Tibial artery (tissue), 4 donors: Measurements from ENCODE around the gene IL22RA2.

Source experiments
- DNase-seq, 2 donors: peaks; one replicate each; pipeline ENCODE4 v3.0.0-alpha.2; 2019
- H3K27ac ChIP-seq, 2 donors: fragments of 200-600 bp; sonication (generic) in 1 of 2; 1 replicate in 1 of 2; 2 replicates in 1 of 2; pipeline ENCODE4 v1.5.1; 2018 to 2019; ENCODE audit warnings: mild to moderate bottlenecking in 1 of 2
- H3K27me3 ChIP-seq, 2 donors: fragments of 200-600 bp; sonication (generic) in 1 of 2; one replicate each; pipeline versions ENCODE4 v1.5.1 to v1.6.0; 2016 to 2019
- H3K36me3 ChIP-seq, 3 donors: fragments of 200-600 bp; sonication (generic) in 2 of 3; one replicate each; pipeline ENCODE4 v1.5.1; 2016 to 2019; ENCODE audit warnings: mild to moderate bottlenecking in 2 of 3
- H3K4me1 ChIP-seq, 4 donors: fragments of 200-600 bp; sonication (generic) in 2 of 4; 1 replicate in 3 of 4; 2 replicates in 1 of 4; pipeline ENCODE4 v1.5.1; 2016 to 2019
- H3K4me3 ChIP-seq, 2 donors: fragments of 200-600 bp; sonication (generic) in 1 of 2; 1 replicate in 1 of 2; 2 replicates in 1 of 2; pipeline ENCODE4 v1.5.1; 2018 to 2019; ENCODE audit warnings: mild to moderate bottlenecking in 2 of 2
- H3K9me3 ChIP-seq, 3 donors: fragments of 200-600 bp; sonication (generic) in 1 of 3; one replicate each; pipeline ENCODE4 v1.5.1; 2016 to 2019
- CTCF ChIP-seq, 2 experiments: fragments of 200-600 bp in 1 of 2; fragments of 450-650 bp in 1 of 2; IDR thresholded peaks; one replicate each; pipeline ENCODE4 v1.5.1; 2017 to 2019; ENCODE audit warnings: antibody characterized with exemption in 2 of 2, mild to moderate bottlenecking in 1 of 2, moderate library complexity in 1 of 2
- intact Hi-C: fragments of 100-400 bp; cut with DNase I; formaldehyde crosslinking; loops from one replicate; pipeline ENCODE4 v1.15.0; 2023; ENCODE audit warnings: low total_unique reads

Gene IL22RA2

DNA sequence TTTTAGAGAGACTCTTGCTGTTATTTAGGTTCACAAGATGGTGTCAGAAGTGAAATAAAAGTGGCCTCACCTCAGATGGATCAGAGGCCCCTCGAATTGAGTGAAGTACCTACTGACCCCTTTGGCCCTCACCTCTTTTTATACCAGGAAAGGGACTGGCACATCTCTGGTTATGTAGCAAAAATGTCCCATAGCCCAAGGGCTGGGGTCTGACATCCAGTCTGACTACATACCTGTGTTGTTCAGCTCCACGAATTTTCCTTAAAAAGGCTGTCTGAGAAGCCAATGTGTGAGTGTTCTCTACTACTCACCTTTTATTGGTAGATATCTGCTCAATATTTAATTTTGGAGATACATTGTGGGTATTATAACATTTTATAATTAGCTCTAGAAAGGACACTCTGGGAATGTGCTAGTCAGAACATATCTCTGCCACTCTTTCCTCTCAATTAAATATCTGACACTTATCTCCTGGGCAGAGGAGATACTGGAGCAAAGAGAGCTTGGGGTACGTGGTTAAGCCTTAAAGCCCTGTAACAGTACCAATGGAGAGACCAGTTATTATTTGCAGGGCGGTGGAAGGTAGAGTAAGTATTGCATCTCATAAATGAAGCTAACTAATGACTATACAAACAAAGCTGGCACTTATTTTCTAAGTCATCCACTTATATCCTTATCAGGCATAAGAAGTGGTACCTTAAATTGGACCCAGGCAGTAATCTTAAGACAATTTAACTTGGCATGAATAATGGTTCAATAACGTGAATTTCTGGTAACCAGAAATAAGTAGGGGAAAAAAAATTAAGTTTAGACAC, 20.0 kb upstream of the IL22RA2 start:
- TF ChIP-seq CTCF (IDR thresholded peaks at IDR 0.05), result no peak
- Histone ChIP-seq H3K36me3 (peaks cover 10 to 15% (median 14%) of the 10 kb centered on the region in 3 donors), H3K4me1 (no peaks in the 10 kb centered on the region), H3K9me3 (no peaks in the 10 kb centered on the region), H3K27ac (no peak overlapping the region), H3K27me3 (no peaks in the 10 kb centered on the region), H3K4me3 (no peak overlapping the region)
- no peak for DNase-seq
- intact Hi-C loops, result no loop called here

GRCh38 chr6:137192821-137193220, 19.4 kb upstream of the IL22RA2 start:
- DNase-seq, result no peak
- TF ChIP-seq CTCF (IDR thresholded peaks at IDR 0.05), result no peak
- H3K27me3 ChIP-seq, result no peaks in the 10 kb centered on the region
- H3K4me1 ChIP-seq, result no peaks in the 10 kb centered on the region
- peaks cover 4 to 9% (median 7%) of the 10 kb centered on the region in 3 donors for H3K36me3 ChIP-seq
- H3K4me3 ChIP-seq, result no peak overlapping the region
- intact Hi-C loops, result no loop called here
- H3K27ac ChIP-seq, result no peak overlapping the region
- H3K9me3 ChIP-seq, result no peaks in the 10 kb centered on the region

DNA sequence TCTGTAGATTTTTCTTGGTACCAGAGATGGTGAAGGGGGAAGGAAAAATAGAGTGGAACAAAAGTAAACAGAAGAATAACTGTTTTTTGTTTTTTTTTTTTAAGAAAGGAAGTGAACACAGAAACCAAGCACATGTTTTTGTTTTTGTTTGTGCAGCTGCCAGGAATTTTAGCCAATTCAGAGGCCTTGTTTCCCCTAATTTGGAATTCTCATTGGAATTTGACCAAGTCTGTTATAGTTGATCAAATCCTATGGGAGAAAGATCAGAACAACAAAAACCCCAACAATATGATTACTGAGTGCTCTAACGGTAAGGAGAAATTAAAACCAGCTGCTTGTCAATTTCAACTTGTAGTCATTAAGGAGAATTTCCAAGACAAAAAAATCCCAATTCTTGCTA, 18.2 kb upstream of the IL22RA2 start:
- H3K27me3 ChIP-seq, result no peaks in the 10 kb centered on the region
- intact Hi-C loops, result no loop called here
- H3K36me3 ChIP-seq, result no peaks in the 10 kb centered on the region
- no peak for DNase-seq
- H3K4me3 ChIP-seq, result no peak overlapping the region
- no peaks in the 10 kb centered on the region for H3K9me3 ChIP-seq
- TF ChIP-seq CTCF (IDR thresholded peaks at IDR 0.05), result no peak
- no peaks in the 10 kb centered on the region for H3K4me1 ChIP-seq
- no peak overlapping the region for H3K27ac ChIP-seq

GRCh38 chr6:137191236-137191635, 17.8 kb upstream of the IL22RA2 start:
- H3K9me3 ChIP-seq, result no peaks in the 10 kb centered on the region
- no peaks in the 10 kb centered on the region for H3K4me1 ChIP-seq
- H3K27ac ChIP-seq, result no peak overlapping the region
- no peak for TF ChIP-seq CTCF (IDR thresholded peaks at IDR 0.05)
- DNase-seq, result no peak
- intact Hi-C loops, result no loop called here
- no peaks in the 10 kb centered on the region for H3K27me3 ChIP-seq
- no peak overlapping the region for H3K4me3 ChIP-seq
- no peaks in the 10 kb centered on the region for H3K36me3 ChIP-seq

DNA sequence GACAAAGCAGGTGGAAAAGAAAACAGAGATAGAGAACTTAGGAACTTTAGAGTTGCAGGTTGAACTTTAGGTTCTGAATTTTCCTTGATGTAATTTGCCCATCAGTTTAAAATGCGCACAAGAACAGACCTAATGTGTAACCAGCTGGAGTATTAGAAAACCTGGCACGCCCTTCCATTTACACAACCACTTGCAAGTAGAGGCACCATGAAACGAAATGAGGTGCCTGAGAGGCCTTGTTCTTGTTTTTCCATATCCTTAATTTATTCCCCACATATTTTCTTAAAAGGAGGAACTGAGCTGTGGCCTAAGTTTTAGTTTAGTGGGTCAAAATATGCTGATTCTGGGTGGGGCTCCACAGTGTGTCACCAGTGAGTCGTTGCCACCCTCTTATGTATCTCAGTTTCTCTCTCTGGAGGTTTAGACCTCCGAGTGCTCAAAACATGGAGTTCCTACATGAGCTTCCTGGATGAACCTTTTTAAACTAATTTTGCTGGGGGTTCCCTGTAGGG, 17.2 kb upstream of the IL22RA2 start:
- H3K4me1 ChIP-seq, result no peaks in the 10 kb centered on the region
- no peak for DNase-seq
- H3K36me3 ChIP-seq, result no peaks in the 10 kb centered on the region
- no peak overlapping the region for H3K4me3 ChIP-seq
- intact Hi-C loops, result no loop called here
- H3K27ac ChIP-seq, result no peak overlapping the region
- TF ChIP-seq CTCF (IDR thresholded peaks at IDR 0.05), result no peak
- H3K27me3 ChIP-seq, result no peaks in the 10 kb centered on the region
- H3K9me3 ChIP-seq, result no peaks in the 10 kb centered on the region
